Pons (tissue), 1 donor: Measurements from ENCODE around the gene ZBTB16.

Experiments used
- DNase-seq: peaks from one replicate; pipeline ENCODE4 v3.0.0-alpha.2; 2016; ENCODE audit warnings: low spot score

ZBTB16 gene

GRCh38 chr11:114084414-114084813, 24.9 kb downstream of the ZBTB16 start:
- no peak for DNase-seq

- no peak for DNase-seq
Measured at GRCh38 chr11:114085965-114086793, 26.7 kb downstream of the ZBTB16 start.

GRCh38 chr11:114087025-114087424, 27.5 kb downstream of the ZBTB16 start:
- no peak for DNase-seq

- no peak for DNase-seq
Measured at GRCh38 chr11:114088216-114088615, 28.7 kb downstream of the ZBTB16 start.

- peak; percentile 95 for DNase-seq
Measured at GRCh38 chr11:114088836-114089235, 29.3 kb downstream of the ZBTB16 start.

GRCh38 chr11:114089748-114090147, 30.2 kb downstream of the ZBTB16 start:
- no peak for DNase-seq

GRCh38 chr11:114090225-114090910, 30.9 kb downstream of the ZBTB16 start:
- no peak for DNase-seq

GRCh38 chr11:114090976-114091375, 31.5 kb downstream of the ZBTB16 start:
- no peak for DNase-seq

- DNase-seq = peak; percentile 79
Measured at GRCh38 chr11:114091516-114092397, 32.2 kb downstream of the ZBTB16 start.

- DNase-seq = no peak
Measured at GRCh38 chr11:114092478-114092877, 33.0 kb downstream of the ZBTB16 start.

- no peak for DNase-seq
Measured at GRCh38 chr11:114092953-114093352, 33.4 kb downstream of the ZBTB16 start.

GRCh38 chr11:114094516-114094915, 35.0 kb downstream of the ZBTB16 start:
- no peak for DNase-seq

- no peak for DNase-seq
Measured at GRCh38 chr11:114095899-114096298, 36.4 kb downstream of the ZBTB16 start.

- no peak for DNase-seq
Measured at GRCh38 chr11:114097832-114098231, 38.3 kb downstream of the ZBTB16 start.

GRCh38 chr11:114098927-114099326, 39.4 kb downstream of the ZBTB16 start:
- no peak for DNase-seq

GRCh38 chr11:114099392-114100178, 40.1 kb downstream of the ZBTB16 start:
- no peak for DNase-seq

- DNase-seq = no peak
Measured at GRCh38 chr11:114102993-114103896, 43.7 kb downstream of the ZBTB16 start.

- no peak for DNase-seq
Measured at GRCh38 chr11:114105611-114106010, 46.1 kb downstream of the ZBTB16 start.

GRCh38 chr11:114106047-114106446, 46.5 kb downstream of the ZBTB16 start:
- no peak for DNase-seq

- no peak for DNase-seq
Measured at GRCh38 chr11:114106986-114107385, 47.5 kb downstream of the ZBTB16 start.
